ENCODE measurements around the gene SLC7A9.
"Not testable (repeated sequence)": the region's sequence is repeated elsewhere in the genome, so short reads cannot be mapped to it uniquely, and the experiment has no call there.

The SLC7A9 gene

GRCh38 chr19:32800754-32801153 is 68.8 kb downstream of the SLC7A9 start:
- no peak for DNase-seq (ENCODE audit: low read depth)

- no peak for DNase-seq (ENCODE audit: low read depth)
Observed at GRCh38 chr19:32800191-32800590, 69.4 kb downstream of the SLC7A9 start.

GRCh38 chr19:32798201-32798600 is 71.4 kb downstream of the SLC7A9 start:
- DNase-seq (ENCODE audit: low read depth): no peak

- DNase-seq (ENCODE audit: low read depth): no peak
Observed at GRCh38 chr19:32789429-32789828, 80.1 kb downstream of the SLC7A9 start.

- DNase-seq (ENCODE audit: low read depth): not testable (repeated sequence)
Observed at GRCh38 chr19:32787895-32788294, 81.7 kb downstream of the SLC7A9 start.

GRCh38 chr19:32787161-32787813 is 82.3 kb downstream of the SLC7A9 start:
- DNase-seq (ENCODE audit: low read depth): not testable (repeated sequence)

GRCh38 chr19:32782089-32782488 is 87.5 kb downstream of the SLC7A9 start:
- DNase-seq (ENCODE audit: low read depth): not testable (repeated sequence)

GRCh38 chr19:32781280-32781679 is 88.3 kb downstream of the SLC7A9 start:
- DNase-seq (ENCODE audit: low read depth): no peak
